HepG2 (cell line): Measurements from ENCODE around the gene FBXO4. TPM values are rescaled to one million over a fixed set of nuclear protein-coding genes. Genes with fewer than 3 reads are reported as not detected.
A peak's percentile ranks its signal among the peaks of the same experiment; 100 is the strongest.

ENCODE experiments used
- ARID5B ChIP-seq: IDR thresholded peaks from 2 replicates; pipeline ENCODE4 v1.4.0; 2020; ENCODE audit warnings: mild to moderate bottlenecking, missing genetic modification reagents
- ASH2L ChIP-seq: fragments of 300-600, 200-600 bp; sonication (generic); IDR thresholded peaks from 2 replicates; pipeline ENCODE4 v1.7.0; 2017; ENCODE audit warnings: low read depth, mild to moderate bottlenecking, moderate library complexity, mixed read lengths, low read length; ENCODE audit not compliant: insufficient read length
- CEBPG ChIP-seq: IDR thresholded peaks from 2 replicates; pipeline ENCODE4 v1.6.1; 2016
- CREB1 ChIP-seq, 2 experiments: fragments of 450-650 bp in 1 of 2; IDR thresholded peaks; 2 replicates each; pipeline ENCODE4 v1.6.1; 2016 to 2017; ENCODE audit warnings: control low read depth in 1 of 2, mild to moderate bottlenecking in 1 of 2, missing compliant biosample characterization in 1 of 2, missing genetic modification characterization in 1 of 2
- FOSL2 ChIP-seq: sonication (generic); formaldehyde crosslinking; IDR thresholded peaks from 2 replicates; pipeline ENCODE4 v1.4.0; 2020; ENCODE audit warnings: missing genetic modification reagents
- FOXP4 ChIP-seq: sonication (generic); formaldehyde crosslinking; IDR thresholded peaks from 2 replicates; pipeline ENCODE4 v1.4.0; 2020; ENCODE audit warnings: missing genetic modification reagents
- GFI1 ChIP-seq: sonication (generic); formaldehyde crosslinking; IDR thresholded peaks from 2 replicates; pipeline ENCODE4 v1.5.0; 2020; ENCODE audit warnings: missing genetic modification reagents, mild to moderate bottlenecking, borderline replicate concordance
- GTF2F1 ChIP-seq: fragments of 150-350 bp; IDR thresholded peaks from 2 replicates; pipeline ENCODE4 v1.6.1; 2014; ENCODE audit warnings: low read length
- HMG20B ChIP-seq: conservative IDR thresholded peaks from 2 replicates; pipeline ENCODE4 v1.6.1; 2016; ENCODE audit warnings: missing genetic modification reagents, missing compliant biosample characterization
- ISL2 ChIP-seq: sonication (generic); formaldehyde crosslinking; IDR thresholded peaks from 2 replicates; pipeline ENCODE4 v1.5.0; 2020; ENCODE audit warnings: missing genetic modification reagents
- KDM3A ChIP-seq: IDR thresholded peaks from 2 replicates; pipeline ENCODE4 v1.6.1; 2018; ENCODE audit warnings: low read depth, missing compliant biosample characterization
- KLF11 ChIP-seq: IDR thresholded peaks from 2 replicates; pipeline ENCODE4 v1.6.1; 2016; ENCODE audit warnings: missing compliant biosample characterization
- KLF16 ChIP-seq, 2 experiments: sonication (generic) in 1 of 2; formaldehyde crosslinking in 1 of 2; IDR thresholded peaks; 2 replicates each; pipeline versions ENCODE4 v1.6.1 to v1.8.0; 2016 to 2023; ENCODE audit warnings: missing genetic modification reagents in 2 of 2, missing compliant biosample characterization in 1 of 2
- MTERF4 ChIP-seq: sonication (generic); formaldehyde crosslinking; IDR thresholded peaks from 2 replicates; pipeline ENCODE4 v1.8.0; 2023; ENCODE audit warnings: mild to moderate bottlenecking, missing genetic modification reagents
- NBN ChIP-seq: fragments of 450-650 bp; conservative IDR thresholded peaks from 2 replicates; pipeline ENCODE4 v1.6.1; 2017
- STAT5B ChIP-seq: sonication (generic); formaldehyde crosslinking; IDR thresholded peaks from 2 replicates; pipeline ENCODE4 v1.4.0; 2020; ENCODE audit warnings: missing genetic modification reagents
- U2AF2 ChIP-seq: fragments of 200-400 bp; formaldehyde crosslinking; IDR thresholded peaks from 2 replicates; pipeline ENCODE4 v1.6.1; 2017; ENCODE audit warnings: low read depth, mild to moderate bottlenecking, low read length
- ZNF343 ChIP-seq: sonication (generic); formaldehyde crosslinking; IDR thresholded peaks from 2 replicates; pipeline ENCODE4 v1.4.0; 2020; ENCODE audit warnings: mild to moderate bottlenecking, missing genetic modification reagents
- ZNF570 ChIP-seq: sonication (generic); formaldehyde crosslinking; IDR thresholded peaks from 2 replicates; pipeline ENCODE4 v1.4.0; 2020; ENCODE audit warnings: mild to moderate bottlenecking, missing genetic modification reagents, borderline replicate concordance
- polyA plus RNA-seq, 8 experiments: library from polyadenylated mRNA; depleted of rRNA in 3 of 8; stranded (reverse) in 7 of 8; unstranded in 1 of 8; fragments of >200 nt; fragmentation: Illumina TruSeq in 4 of 8; extraction: Trizol in 4 of 8; gene quantifications; 2 replicates each; pipeline versions ENCODE4 v1.2.1 to v1.2.3, GENCODE V29; 2011 to 2016; ENCODE audit warnings: low read depth in 4 of 8, missing spikeins in 1 of 8, mixed read lengths in 1 of 8; ENCODE audit not compliant: insufficient read depth in 1 of 8
- total RNA-seq, 5 experiments: library from RNA; depleted of rRNA; stranded (reverse); fragments of >200 nt; fragmentation: Illumina TruSeq; extraction: Trizol; gene quantifications; 2 replicates each; pipeline ENCODE4 v1.2.3, GENCODE V29; 2016; ENCODE audit warnings: low read depth in 1 of 5
- TF ChIP-seq, protein P1 (sequence below): sonication (generic); formaldehyde crosslinking; IDR thresholded peaks from 2 replicates; pipeline ENCODE4 v1.4.0; 2020; ENCODE audit warnings: missing genetic modification reagents, borderline replicate concordance
- TF ChIP-seq, protein P2 (sequence below): sonication (generic); formaldehyde crosslinking; IDR thresholded peaks from 2 replicates; pipeline ENCODE4 v1.5.0; 2020; ENCODE audit warnings: missing genetic modification reagents, mild to moderate bottlenecking, borderline replicate concordance

Gene FBXO4
- total and polyA plus RNA-seq, 2 of the 13 experiments (the other 11 are each of a cell fraction or from before 2014, with no cell fraction given) = 5.2 to 16.4 TPM

DNA sequence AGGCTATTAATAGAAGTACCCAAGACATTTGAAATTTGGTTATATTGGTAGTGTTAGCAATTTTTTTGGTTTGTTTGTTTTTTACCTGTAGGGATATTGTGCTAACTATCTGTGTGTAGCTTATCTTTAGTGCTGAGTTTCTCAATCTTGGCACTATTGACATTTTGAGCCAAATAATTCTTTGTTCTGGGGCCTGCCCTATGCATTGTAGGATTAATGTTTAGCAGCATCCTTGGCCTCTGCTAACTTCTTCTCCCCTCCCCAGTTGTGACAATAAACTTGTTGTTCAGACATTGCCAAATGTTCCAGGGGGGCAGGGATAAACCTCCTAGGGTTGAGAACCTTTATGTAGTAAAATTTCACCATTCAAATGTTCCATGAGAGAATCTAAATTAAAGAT lies 4.0 kb downstream of the FBXO4 start (continued):
- TF ChIP-seq KLF16 (CRISPR knock-in tag; IDR thresholded peaks at IDR 0.05) (peak in 1 of 2 experiments; percentile 51; a peak in 1 of 4 replicates), MTERF4 (CRISPR knock-in tag) (no peak), CREB1 (IDR thresholded peaks at IDR 0.05) (no peak), CREB1 (CRISPR knock-in tag; IDR thresholded peaks at IDR 0.05) (0 out of 2 replicates have a peak, but pooled peaks have one; percentile 27), ISL2 (CRISPR knock-in tag) (peak; percentile 75), ARID5B (CRISPR knock-in tag) (peak; percentile 76), KLF11 (CRISPR knock-in tag) (no peak), GFI1 (CRISPR knock-in tag) (no peak), KDM3A (CRISPR knock-in tag) (no peak), STAT5B (CRISPR knock-in tag) (no peak), GTF2F1 (no peak), U2AF2 (no peak), FOXP4 (CRISPR knock-in tag) (peak; percentile 92), CEBPG (peak; percentile 81), ASH2L (no peak), HMG20B (0 out of 2 replicates have a peak, but pooled peaks have one; percentile 45), NBN (no peak), ZNF570 (CRISPR knock-in tag) (no peak), FOSL2 (CRISPR knock-in tag) (0 out of 2 replicates have a peak, but pooled peaks have one; percentile 23), ZNF343 (CRISPR knock-in tag) (no peak)
- TF ChIP-seq, protein P1, sequence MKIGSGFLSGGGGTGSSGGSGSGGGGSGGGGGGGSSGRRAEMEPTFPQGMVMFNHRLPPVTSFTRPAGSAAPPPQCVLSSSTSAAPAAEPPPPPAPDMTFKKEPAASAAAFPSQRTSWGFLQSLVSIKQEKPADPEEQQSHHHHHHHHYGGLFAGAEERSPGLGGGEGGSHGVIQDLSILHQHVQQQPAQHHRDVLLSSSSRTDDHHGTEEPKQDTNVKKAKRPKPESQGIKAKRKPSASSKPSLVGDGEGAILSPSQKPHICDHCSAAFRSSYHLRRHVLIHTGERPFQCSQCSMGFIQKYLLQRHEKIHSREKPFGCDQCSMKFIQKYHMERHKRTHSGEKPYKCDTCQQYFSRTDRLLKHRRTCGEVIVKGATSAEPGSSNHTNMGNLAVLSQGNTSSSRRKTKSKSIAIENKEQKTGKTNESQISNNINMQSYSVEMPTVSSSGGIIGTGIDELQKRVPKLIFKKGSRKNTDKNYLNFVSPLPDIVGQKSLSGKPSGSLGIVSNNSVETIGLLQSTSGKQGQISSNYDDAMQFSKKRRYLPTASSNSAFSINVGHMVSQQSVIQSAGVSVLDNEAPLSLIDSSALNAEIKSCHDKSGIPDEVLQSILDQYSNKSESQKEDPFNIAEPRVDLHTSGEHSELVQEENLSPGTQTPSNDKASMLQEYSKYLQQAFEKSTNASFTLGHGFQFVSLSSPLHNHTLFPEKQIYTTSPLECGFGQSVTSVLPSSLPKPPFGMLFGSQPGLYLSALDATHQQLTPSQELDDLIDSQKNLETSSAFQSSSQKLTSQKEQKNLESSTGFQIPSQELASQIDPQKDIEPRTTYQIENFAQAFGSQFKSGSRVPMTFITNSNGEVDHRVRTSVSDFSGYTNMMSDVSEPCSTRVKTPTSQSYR (CRISPR knock-in tag) = peak; percentile 76; the same call in 1 of the 2 replicates
- TF ChIP-seq, protein P2, sequence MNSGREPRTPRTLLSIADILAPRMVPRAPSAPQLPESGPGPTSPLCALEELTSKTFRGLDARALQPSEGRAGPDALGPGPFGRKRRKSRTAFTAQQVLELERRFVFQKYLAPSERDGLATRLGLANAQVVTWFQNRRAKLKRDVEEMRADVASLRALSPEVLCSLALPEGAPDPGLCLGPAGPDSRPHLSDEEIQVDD (CRISPR knock-in tag) = no peak
